HEK293 (cell line): Measurements from ENCODE around the gene MAP3K8.
A peak's percentile ranks its signal among the peaks of the same experiment; 100 is the strongest.

ENCODE experiments used
- CTCF ChIA-PET: fragments of 350-600 bp; formaldehyde crosslinking; extraction: SDS; loops from one replicate; lab custom pipeline; 2021; ENCODE audit warnings: antibody characterized with exemption; lab: Yijun Ruan, JAX
- POLR2A ChIA-PET: fragments of 300-600 bp; formaldehyde crosslinking; extraction: SDS; loops from one replicate; lab custom pipeline; 2020; ENCODE audit warnings: antibody characterized with exemption, inconsistent platforms; lab: Yijun Ruan, JAX
- H3K27ac ChIP-seq: fragments of 200-500 bp; sonication (Bioruptor generic); 2 replicates; pipeline ENCODE4 v1.5.1; 2014; ENCODE audit warnings: low read depth, low read length, control low read depth, inconsistent platforms; ENCODE audit errors: extremely low read depth
- H3K36me3 ChIP-seq, 2 experiments: fragments of 200-500 bp in 1 of 2; sonication (Bioruptor generic) in 1 of 2; 1 replicate in 1 of 2; 2 replicates in 1 of 2; pipeline ENCODE4 v1.5.1; 2014 to 2017; ENCODE audit warnings: inconsistent platforms in 2 of 2, low read length in 2 of 2; ENCODE audit not compliant: control insufficient read depth in 2 of 2, insufficient read depth in 1 of 2
- H3K4me1 ChIP-seq: fragments of 200-500 bp; sonication (Bioruptor generic); 2 replicates; pipeline ENCODE4 v1.5.1; 2014; ENCODE audit warnings: mild to moderate bottlenecking, low read length, inconsistent platforms; ENCODE audit not compliant: control insufficient read depth, insufficient read depth
- H3K4me3 ChIP-seq: 2 replicates; pipeline ENCODE4 v1.5.1; 2011; ENCODE audit warnings: low read depth, mild to moderate bottlenecking, control low read depth, low read length, moderate library complexity
- H3K9me3 ChIP-seq: fragments of 200-500 bp; sonication (Bioruptor generic); 2 replicates; pipeline ENCODE4 v1.5.1; 2014; ENCODE audit warnings: low read depth, low read length, inconsistent platforms; ENCODE audit not compliant: control insufficient read depth, insufficient read depth
- GFI1B ChIP-seq: fragments of 450-650 bp; formaldehyde crosslinking; IDR thresholded peaks from 2 replicates; pipeline ENCODE4 v1.5.1; 2016; ENCODE audit warnings: missing biosample characterization, missing genetic modification characterization
- HOXA7 ChIP-seq: sonication (generic); formaldehyde crosslinking; IDR thresholded peaks from 2 replicates; pipeline ENCODE4 v1.8.1; 2022; ENCODE audit warnings: missing genetic modification reagents, borderline replicate concordance
- KLF9 ChIP-seq: fragments of 450-650 bp; formaldehyde crosslinking; IDR thresholded peaks from 2 replicates; pipeline ENCODE4 v1.5.1; 2016; ENCODE audit warnings: missing biosample characterization, missing genetic modification characterization, low read depth
- MYNN ChIP-seq: fragments of 450-650 bp; formaldehyde crosslinking; IDR thresholded peaks from 2 replicates; pipeline ENCODE4 v1.5.1; 2016; ENCODE audit warnings: missing biosample characterization, missing genetic modification characterization, borderline replicate concordance
- OVOL3 ChIP-seq: fragments of 450-650 bp; formaldehyde crosslinking; IDR thresholded peaks from 2 replicates; pipeline ENCODE4 v1.5.1; 2016; ENCODE audit warnings: missing biosample characterization, missing genetic modification characterization
- PRDM10 ChIP-seq: fragments of 450-650 bp; formaldehyde crosslinking; IDR thresholded peaks from 2 replicates; pipeline ENCODE4 v1.5.1; 2016; ENCODE audit warnings: missing biosample characterization, missing genetic modification characterization
- ZNF148 ChIP-seq: fragments of 450-650 bp; formaldehyde crosslinking; IDR thresholded peaks from 2 replicates; pipeline ENCODE4 v1.5.0; 2017; ENCODE audit warnings: missing biosample characterization, missing genetic modification characterization, borderline replicate concordance
- ZNF184 ChIP-seq: fragments of 450-650 bp; IDR thresholded peaks from 2 replicates; pipeline ENCODE4 v1.5.1; 2018; ENCODE audit warnings: missing biosample characterization, mild to moderate bottlenecking, missing genetic modification characterization
- ZNF19 ChIP-seq: fragments of 450-650 bp; formaldehyde crosslinking; IDR thresholded peaks from 2 replicates; pipeline ENCODE4; 2016; ENCODE audit warnings: missing biosample characterization, missing genetic modification characterization, low read depth
- ZNF324 ChIP-seq: fragments of 450-650 bp; formaldehyde crosslinking; IDR thresholded peaks from 2 replicates; pipeline ENCODE4 v1.5.1; 2016; ENCODE audit warnings: missing biosample characterization, missing genetic modification characterization
- ZNF341 ChIP-seq: fragments of 450-650 bp; formaldehyde crosslinking; IDR thresholded peaks from 2 replicates; pipeline ENCODE4; 2016; ENCODE audit warnings: low read depth, missing biosample characterization, missing genetic modification characterization
- ZNF394 ChIP-seq: fragments of 450-650 bp; formaldehyde crosslinking; IDR thresholded peaks from 2 replicates; pipeline ENCODE4 v1.5.1; 2016; ENCODE audit warnings: missing biosample characterization, missing genetic modification characterization, mild to moderate bottlenecking, moderate library complexity, borderline replicate concordance
- ZNF48 ChIP-seq: fragments of 450-650 bp; formaldehyde crosslinking; IDR thresholded peaks from 2 replicates; pipeline ENCODE4 v1.5.1; 2016; ENCODE audit warnings: missing biosample characterization, missing genetic modification characterization
- ZNF510 ChIP-seq: fragments of 450-650 bp; formaldehyde crosslinking; IDR thresholded peaks from 2 replicates; pipeline ENCODE4 v1.5.1; 2018; ENCODE audit warnings: mild to moderate bottlenecking, missing genetic modification characterization, missing biosample characterization; ENCODE audit not compliant: insufficient replicate concordance
- ZNF530 ChIP-seq: fragments of 450-650 bp; formaldehyde crosslinking; IDR thresholded peaks from 2 replicates; pipeline ENCODE4 v1.5.1; 2016; ENCODE audit warnings: low read depth, missing biosample characterization, missing genetic modification characterization
- ZNF560 ChIP-seq: fragments of 450-650 bp; formaldehyde crosslinking; IDR thresholded peaks from 2 replicates; pipeline ENCODE4 v1.5.1; 2017; ENCODE audit warnings: missing biosample characterization, missing genetic modification characterization, borderline replicate concordance
- ZNF76 ChIP-seq: fragments of 450-650 bp; formaldehyde crosslinking; IDR thresholded peaks from 2 replicates; pipeline ENCODE4; 2016; ENCODE audit warnings: low read depth, missing biosample characterization, missing genetic modification characterization, borderline replicate concordance
- ZNF792 ChIP-seq: fragments of 450-650 bp; formaldehyde crosslinking; IDR thresholded peaks from 2 replicates; pipeline ENCODE4 v1.5.1; 2016; ENCODE audit warnings: missing biosample characterization, missing genetic modification characterization
- ZXDB ChIP-seq: fragments of 450-650 bp; formaldehyde crosslinking; IDR thresholded peaks from 2 replicates; pipeline ENCODE4 v1.5.1; 2016; ENCODE audit warnings: missing biosample characterization, missing genetic modification characterization
- TF ChIP-seq, protein P1 (sequence below): fragments of 450-650 bp; formaldehyde crosslinking; IDR thresholded peaks from 2 replicates; pipeline ENCODE4 v1.5.1; 2016; ENCODE audit warnings: missing biosample characterization, missing genetic modification characterization
- TF ChIP-seq, protein P2 (sequence below): fragments of 450-650 bp; formaldehyde crosslinking; IDR thresholded peaks from 2 replicates; pipeline ENCODE4 v1.5.1; 2016; ENCODE audit warnings: missing biosample characterization, missing genetic modification characterization

MAP3K8 gene

GRCh38 chr10:30509508-30509907, 75.5 kb downstream of the MAP3K8 start:
- no peak overlapping the region for H3K4me3 ChIP-seq
- CTCF ChIA-PET, result interaction anchor here (1.0 kb wide), 1 partner anchor 22 kb away, joined by 3 read pairs; no protein-coding TSS in a partner anchor
- H3K4me1 ChIP-seq, result peaks cover 4% of the 10 kb centered on the region; the same call in 1 of the 2 replicates
- H3K9me3 ChIP-seq, result no peaks in the 10 kb centered on the region
- no peaks in the 10 kb centered on the region for H3K36me3 ChIP-seq
- TF ChIP-seq ZNF530 (tag by site-specific recombination) (no peak), ZNF792 (tag by site-specific recombination) (no peak), ZNF510 (tag by site-specific recombination) (no peak), ZNF394 (tag by site-specific recombination) (no peak), KLF9 (tag by site-specific recombination) (no peak), ZNF184 (tag by site-specific recombination) (no peak), ZNF341 (tag by site-specific recombination) (no peak), ZXDB (tag by site-specific recombination) (no peak), ZNF48 (no peak), ZNF19 (no peak), MYNN (tag by site-specific recombination) (no peak), ZNF324 (tag by site-specific recombination) (no peak), HOXA7 (no peak), ZNF148 (tag by site-specific recombination) (no peak), ZNF560 (no peak)
- TF ChIP-seq, protein P1, sequence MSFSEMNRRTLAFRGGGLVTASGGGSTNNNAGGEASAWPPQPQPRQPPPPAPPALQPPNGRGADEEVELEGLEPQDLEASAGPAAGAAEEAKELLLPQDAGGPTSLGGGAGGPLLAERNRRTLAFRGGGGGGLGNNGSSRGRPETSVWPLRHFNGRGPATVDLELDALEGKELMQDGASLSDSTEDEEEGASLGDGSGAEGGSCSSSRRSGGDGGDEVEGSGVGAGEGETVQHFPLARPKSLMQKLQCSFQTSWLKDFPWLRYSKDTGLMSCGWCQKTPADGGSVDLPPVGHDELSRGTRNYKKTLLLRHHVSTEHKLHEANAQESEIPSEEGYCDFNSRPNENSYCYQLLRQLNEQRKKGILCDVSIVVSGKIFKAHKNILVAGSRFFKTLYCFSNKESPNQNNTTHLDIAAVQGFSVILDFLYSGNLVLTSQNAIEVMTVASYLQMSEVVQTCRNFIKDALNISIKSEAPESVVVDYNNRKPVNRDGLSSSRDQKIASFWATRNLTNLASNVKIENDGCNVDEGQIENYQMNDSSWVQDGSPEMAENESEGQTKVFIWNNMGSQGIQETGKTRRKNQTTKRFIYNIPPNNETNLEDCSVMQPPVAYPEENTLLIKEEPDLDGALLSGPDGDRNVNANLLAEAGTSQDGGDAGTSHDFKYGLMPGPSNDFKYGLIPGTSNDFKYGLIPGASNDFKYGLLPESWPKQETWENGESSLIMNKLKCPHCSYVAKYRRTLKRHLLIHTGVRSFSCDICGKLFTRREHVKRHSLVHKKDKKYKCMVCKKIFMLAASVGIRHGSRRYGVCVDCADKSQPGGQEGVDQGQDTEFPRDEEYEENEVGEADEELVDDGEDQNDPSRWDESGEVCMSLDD (tag by site-specific recombination), result no peak
- POLR2A ChIA-PET, result no interaction called here
- no peak overlapping the region for H3K27ac ChIP-seq

- H3K27ac ChIP-seq, result no peak overlapping the region
- POLR2A ChIA-PET, result interaction anchor here (0.6 kb wide), 1 partner anchor 106 kb away, joined by 5 read pairs; no protein-coding TSS in a partner anchor
- CTCF ChIA-PET, result interaction anchor here (0.6 to 1.0 kb wide), 4 partner anchors 21 to 510 kb away, joined by 3 to 4 read pairs (median 3); no protein-coding TSS in a partner anchor
Observed at GRCh38 chr10:30510184-30510931, 76.4 kb downstream of the MAP3K8 start.

More at GRCh38 chr10:30510184-30510931, 76.4 kb downstream of the MAP3K8 start:
- no peak for TF ChIP-seq OVOL3 (tag by site-specific recombination)
- 0 out of 2 replicates have a peak, but pooled peaks have one; percentile 10 for TF ChIP-seq GFI1B (tag by site-specific recombination)
- TF ChIP-seq, protein P2, sequence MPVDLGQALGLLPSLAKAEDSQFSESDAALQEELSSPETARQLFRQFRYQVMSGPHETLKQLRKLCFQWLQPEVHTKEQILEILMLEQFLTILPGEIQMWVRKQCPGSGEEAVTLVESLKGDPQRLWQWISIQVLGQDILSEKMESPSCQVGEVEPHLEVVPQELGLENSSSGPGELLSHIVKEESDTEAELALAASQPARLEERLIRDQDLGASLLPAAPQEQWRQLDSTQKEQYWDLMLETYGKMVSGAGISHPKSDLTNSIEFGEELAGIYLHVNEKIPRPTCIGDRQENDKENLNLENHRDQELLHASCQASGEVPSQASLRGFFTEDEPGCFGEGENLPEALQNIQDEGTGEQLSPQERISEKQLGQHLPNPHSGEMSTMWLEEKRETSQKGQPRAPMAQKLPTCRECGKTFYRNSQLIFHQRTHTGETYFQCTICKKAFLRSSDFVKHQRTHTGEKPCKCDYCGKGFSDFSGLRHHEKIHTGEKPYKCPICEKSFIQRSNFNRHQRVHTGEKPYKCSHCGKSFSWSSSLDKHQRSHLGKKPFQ (tag by site-specific recombination), result no peak
- no peak for TF ChIP-seq ZNF76 (tag by site-specific recombination)
- TF ChIP-seq PRDM10, result peak; percentile 30; the same call in 1 of the 2 replicates
- Histone ChIP-seq H3K9me3 (no peaks in the 10 kb centered on the region), H3K4me3 (no peak overlapping the region), H3K36me3 (no peaks in the 10 kb centered on the region), H3K4me1 (peaks cover 4% of the 10 kb centered on the region; the same call in 1 of the 2 replicates)
